GM10847 (cell line): ENCODE data around the gene SH2D4B.

Experiments
- POLR2A ChIP-seq: IDR thresholded peaks from 2 replicates; pipeline ENCODE4 v1.6.1; 2011; ENCODE audit not compliant: insufficient read length; ENCODE audit errors: extremely low read depth

SH2D4B gene

DNA sequence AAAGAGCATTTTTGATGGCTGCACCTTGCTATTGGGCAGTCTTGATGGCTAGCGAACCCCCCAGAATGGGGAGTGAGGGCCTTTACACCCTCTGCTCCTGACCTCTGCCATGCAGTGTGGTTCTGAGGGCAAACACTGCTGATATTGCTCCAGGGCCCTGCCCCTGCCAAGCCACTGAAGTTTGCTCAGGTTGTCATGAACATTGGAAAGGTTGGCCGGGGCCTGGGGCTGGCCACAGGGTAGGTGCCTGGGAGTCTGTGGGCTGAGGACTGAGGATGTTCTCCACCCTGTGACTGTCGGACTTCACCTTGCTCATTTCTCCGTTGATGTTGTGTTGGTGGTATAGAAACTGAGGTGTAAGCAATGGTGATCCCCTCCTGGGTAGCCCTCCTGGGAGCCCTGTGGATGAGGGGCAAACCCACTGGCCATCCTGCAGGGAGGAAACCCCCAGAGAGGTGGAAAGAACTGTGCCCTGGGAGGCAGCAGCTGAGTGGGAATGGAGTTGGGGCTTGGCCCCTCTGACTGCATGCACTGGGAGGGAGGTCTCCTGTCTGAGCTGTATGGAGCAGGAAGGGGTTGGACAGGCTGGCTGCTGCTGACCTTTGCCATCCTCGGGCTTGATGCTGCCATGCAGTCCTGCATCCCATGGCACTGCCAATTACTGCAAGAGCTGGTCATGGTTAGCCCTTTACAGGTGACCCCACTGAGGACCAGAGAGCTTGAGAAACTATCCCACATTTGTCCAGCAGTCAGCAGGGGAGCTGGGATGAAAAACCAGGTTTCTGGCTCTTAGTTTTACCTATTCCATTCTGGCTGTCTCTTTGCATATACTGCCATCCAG, 77.1 kb downstream of the SH2D4B start:
- TF ChIP-seq POLR2A, result no peak

DNA sequence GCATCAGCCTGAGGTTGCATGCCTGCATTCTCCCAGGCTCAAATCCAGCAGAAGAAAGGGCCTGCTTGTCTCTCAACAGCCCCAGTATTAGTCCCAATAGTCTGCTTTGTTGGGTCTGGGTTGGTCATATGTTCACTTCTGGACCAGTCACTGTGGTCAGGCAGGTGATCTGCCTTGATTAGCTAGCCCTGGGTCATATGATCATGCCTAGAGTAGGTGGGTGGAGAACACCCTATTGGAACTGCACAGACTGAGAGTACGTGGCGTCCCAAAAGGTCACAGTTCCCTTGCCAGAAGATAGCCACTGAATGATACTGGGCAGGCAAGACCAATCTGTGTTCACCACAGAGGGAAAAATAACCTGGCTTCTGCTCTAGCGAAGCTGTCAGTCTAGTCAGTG, 80.1 kb downstream of the SH2D4B start:
- TF ChIP-seq POLR2A, result no peak

DNA sequence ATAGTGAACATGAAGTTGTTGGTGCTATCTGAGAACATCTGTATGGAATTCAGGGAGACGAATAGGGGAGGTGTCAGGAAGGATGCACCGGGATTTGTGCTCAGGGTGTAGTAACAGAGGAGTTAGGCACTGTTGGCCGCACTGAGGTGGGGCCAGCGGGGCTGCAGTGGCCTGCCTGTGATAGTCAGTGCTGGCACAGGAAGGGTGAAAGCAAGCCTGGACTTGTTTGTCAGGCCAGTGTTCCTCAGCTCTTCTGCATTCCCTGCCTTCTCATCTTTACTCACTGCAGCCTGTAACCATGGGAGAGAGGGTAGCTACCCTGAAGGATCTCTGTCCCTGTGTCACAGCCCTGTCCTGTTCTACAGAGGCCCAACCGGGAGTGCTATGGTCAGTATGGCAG, 81.3 kb downstream of the SH2D4B start:
- no peak for TF ChIP-seq POLR2A

DNA sequence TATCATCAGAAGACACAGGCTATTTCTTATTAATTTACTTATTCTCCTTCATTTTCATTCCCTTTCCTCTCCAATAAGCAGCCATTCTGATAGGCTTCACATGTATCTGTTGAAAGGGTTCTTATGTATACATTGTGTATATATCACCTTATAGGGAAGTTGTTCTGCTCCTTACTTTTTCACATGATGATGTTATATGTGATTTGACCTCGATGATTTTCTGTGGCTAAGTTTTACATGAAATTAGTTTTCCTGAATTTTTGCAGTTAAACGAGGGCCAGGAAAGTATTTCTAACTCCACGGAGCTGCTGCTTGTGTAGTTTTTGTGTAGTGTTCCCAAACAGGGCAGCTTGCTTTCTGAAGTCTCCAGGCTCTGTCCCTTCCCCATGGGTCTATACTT, 84.5 kb downstream of the SH2D4B start:
- no peak for TF ChIP-seq POLR2A

DNA sequence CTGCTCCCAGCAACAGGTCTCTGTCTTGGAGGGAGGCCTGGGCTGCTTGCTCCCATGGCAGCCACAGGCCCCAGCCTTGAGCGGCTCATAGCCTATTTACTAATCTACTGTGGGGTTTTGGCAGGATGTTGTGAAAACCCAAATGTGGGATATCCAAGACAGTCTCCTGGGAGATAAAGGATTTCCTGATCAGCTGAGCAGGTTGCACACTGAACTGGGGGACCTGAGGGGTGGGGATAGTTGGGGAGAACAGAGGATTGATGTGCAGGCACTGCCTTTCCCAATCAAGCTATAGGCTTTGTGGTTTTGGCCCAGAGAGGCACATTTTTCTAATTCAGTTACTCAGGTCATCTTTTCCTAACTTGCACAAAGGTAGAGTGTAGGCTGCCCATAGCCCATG, 92.6 kb downstream of the SH2D4B start:
- TF ChIP-seq POLR2A, result no peak

DNA sequence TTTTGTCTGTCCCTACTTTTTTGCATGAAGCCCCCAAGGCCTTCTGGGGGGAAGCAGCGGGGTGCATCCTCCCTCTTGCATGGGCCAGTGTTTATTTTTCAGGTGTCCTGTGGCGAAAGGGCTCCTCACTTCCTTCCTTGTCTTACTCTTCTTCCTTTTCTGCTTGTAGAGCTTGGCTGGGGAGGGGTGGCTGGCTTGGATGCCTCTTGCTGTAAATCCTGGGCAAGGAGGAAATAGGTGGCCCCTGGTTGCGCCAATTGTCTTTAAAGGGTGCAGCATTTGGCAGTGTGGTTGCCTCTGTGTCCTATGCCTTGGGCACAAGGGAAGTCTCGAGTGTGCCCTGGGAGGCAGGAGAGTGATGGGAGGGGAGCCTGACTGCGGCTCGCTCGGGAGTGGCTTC, 95.0 kb downstream of the SH2D4B start:
- TF ChIP-seq POLR2A, result no peak

DNA sequence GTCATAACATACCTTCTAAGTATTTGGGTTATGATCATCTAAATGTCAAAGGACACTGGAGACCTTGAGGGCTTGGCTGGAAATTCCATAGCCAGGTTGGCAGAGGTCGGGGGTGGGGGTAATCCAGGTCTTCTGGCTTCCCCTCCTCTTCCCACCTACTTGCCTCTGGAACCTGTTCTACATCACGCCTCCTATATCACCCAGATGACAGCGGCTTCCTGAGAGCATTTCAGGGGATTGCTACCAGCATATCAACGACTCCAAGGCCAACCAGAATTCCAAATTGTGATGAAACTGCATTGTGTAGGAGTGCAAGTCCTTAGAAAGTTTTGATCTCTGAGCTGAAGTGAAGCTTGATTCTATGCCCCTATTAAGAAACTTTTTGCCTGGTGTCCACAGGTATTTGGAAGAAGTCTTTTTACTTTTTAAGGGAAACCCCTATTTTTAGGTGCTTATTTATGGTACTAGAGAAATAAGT, 95.7 kb downstream of the SH2D4B start:
- TF ChIP-seq POLR2A, result no peak

DNA sequence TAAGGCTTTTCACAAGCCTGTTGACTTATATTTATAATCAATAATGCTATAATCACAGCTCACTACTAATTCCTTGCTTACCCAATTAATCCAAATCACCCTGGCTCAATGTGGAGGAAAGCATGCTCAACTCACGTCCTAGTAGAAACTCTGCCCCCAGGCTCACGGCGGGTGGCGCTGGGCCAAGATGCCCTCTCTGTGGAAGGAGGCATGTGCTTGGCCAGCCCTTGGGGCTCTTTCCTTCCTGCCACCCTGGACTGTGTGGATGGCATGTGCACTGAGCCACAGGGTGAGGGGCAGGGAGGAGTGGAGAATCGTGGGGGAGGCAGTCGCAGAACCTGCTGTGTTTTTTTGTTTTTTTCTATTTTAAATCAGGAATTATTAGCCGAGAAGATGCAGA, 96.2 kb downstream of the SH2D4B start:
- TF ChIP-seq POLR2A, result no peak

DNA sequence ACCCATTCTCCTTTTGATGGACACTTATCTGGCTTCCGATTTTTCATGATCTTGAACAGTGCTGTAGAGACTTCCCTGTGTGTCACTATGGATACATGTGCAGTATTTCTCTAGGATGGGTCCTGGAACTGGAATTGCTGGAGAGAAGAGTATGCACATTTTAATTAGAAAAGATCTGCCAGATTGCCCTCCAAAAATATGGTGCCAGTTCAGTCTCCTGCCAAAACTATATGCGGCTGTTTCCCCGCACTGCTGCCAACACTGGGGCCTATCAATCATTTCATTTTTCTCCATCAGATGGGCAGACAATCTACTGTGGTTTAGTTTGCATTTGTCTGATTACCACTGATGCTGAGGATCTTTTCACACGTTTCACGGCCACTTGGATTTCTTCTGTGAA, 105.0 kb downstream of the SH2D4B start:
- no peak for TF ChIP-seq POLR2A

DNA sequence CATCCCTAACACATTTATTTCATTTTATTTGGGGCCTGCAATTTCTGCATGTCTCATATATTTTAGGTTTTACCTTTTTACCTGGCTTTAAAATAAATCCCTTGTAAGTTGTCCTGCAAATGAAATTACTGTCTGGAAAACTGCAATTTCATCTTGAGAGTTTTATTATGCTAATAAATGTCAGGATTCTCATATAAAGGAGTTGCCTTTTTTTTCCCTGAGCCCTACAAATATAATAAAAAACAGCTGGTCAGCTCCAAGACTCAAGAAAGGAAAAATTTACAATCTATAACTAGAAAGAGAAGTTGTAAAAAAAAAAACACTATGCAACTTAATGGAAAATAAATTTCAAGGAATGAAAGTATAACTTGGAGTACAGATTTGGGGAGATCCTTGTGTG, 108.7 kb downstream of the SH2D4B start:
- no peak for TF ChIP-seq POLR2A

DNA sequence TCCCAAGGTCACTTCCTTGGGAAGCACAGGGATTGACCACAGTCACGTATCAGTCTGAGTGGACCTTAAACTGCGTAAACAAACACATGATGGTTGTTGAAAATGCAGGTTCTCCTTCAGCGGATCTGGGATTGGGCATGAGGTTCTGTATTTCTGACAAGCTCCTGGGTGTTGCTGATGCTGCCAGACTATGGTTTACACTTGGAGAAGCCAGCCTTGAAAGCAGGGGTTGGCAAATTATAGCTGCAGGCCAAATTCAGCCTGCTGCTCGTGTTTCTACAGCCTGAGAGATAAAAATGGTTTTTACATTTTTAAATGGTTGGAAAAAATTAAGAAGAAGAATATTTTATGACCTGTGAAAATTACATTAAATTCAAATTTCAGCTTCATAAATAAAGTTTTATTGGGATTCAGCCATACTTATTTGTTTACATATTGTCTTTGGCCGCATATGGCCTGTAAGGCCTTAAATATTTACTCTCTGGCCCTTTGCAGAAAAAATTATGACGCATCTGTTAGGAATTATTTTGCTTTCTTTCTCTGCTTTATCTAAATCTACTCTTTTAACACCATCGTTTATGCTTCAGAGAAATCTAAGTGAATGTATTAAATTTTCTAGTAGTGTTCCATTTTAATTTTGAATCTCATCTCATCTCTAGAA, 109.6 kb downstream of the SH2D4B start:
- TF ChIP-seq POLR2A, result no peak

DNA sequence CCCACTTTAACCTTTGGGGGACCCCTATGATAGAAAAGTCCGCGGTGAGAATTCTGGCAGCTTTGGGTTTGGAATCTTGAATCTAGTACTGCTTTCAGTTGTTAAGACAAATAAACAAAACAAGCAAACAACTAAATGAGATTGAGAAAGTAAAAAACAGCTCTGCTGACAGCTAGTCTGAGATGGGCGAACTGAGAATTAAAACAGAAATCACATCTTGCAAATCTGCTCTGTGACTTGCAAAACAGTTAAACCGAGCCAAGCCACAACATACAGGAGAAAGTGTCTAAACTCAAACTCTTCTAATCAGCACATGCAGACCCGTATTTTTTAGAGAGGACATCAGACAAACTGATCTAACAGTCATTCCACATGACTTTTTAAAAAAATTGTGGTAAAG, 110.4 kb downstream of the SH2D4B start:
- no peak for TF ChIP-seq POLR2A

DNA sequence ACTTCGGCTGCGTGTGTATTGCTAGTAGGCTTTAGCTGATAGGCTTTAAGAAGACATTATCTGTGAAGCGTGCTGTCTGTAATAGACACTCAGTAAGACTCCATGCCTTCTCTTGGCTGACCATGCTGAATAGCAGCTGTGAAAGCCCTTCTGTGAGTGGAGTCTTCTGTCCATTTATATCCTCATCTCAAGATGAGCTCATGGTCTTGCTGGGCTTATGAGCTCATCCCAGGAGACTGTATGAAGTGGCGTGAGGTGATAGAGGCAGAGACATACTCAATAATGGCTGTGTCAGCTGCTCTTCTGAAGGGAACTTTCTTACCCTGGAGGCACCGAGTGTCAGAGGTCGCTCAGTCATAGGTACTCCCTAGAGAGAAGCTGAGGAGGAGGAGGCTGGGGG, 111.5 kb downstream of the SH2D4B start:
- TF ChIP-seq POLR2A, result no peak

DNA sequence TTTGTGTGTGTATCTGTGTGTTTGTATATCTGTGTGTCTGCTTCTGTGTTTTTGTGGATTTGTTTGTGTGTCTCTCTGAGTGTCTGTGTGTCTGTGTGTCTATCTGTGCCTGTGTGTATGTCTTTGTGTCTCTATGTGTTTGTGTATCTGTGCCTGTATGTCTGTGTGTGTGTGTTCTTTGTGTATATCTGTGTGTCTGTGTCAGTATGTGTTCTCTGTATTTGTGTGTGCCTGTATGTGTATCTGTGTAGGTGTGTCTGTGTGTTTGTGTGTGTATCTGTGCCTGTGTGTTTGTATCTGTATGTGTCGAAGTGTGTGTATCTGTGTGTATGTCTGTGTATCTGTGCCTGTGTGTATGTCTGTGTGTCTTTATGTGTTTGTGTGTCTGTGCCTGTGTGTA, 118.2 kb downstream of the SH2D4B start:
- TF ChIP-seq POLR2A, result no peak

DNA sequence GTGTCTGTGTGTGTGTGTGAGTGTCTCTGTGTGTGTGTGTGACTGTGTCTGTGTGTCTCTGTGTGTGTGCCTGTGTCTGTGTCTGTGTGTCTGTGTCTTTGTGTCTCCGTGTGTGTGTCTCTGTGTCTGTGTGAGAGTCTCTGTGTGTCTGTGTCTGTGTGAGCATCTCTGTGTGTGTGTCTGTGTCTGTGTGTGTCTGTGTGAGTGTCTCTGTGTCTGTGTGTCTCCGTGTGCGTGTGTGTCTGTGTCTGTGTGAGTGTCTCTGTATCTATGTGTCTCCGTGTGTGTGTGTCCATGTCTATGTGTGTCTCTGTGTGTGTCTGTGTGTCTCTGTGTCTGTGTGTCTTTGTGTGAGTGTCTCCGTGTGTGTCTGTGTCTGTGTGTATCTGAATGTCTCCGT, 120.4 kb downstream of the SH2D4B start:
- TF ChIP-seq POLR2A, result no peak

DNA sequence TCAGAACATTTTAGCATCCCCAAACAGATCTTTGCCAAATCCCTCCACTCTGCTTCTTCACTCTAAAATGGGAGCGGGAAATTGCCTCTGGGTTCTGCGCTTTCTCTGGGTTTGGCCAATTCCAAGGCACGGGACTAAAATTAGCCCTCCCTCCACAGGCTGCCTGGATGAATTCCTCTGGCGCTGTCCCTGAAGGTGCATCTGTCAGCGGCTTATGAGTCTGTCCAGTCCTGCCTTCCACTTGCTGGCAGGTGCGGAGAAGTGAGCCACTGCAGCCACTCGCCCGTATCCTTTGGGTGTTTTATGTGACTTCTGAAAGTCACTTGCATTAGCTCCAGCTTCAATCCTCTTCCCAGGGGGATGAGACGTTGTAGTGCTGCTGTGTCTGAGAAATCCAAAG, 121.6 kb downstream of the SH2D4B start:
- TF ChIP-seq POLR2A, result no peak

DNA sequence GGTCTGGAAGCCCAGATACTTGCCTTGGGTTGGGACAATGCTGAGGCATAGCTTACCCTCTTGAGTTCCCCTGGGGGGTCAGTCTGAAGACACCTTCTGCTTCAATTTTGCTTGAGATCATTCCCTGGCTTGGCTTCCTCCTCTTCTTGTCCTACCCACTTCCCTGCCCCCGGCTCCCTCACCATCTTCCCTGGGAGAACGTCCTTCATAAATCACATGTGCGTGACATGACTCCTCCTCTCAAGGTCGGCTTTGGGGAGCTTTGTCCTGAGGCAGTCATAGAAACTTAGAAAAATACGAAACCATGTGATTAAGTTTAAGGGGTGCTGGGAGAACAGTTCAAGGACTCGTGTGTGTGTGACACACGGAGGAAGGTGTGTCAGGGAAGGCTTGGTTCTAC, 122.6 kb downstream of the SH2D4B start:
- TF ChIP-seq POLR2A, result no peak
